HG03442 (cell line): ENCODE data around the gene HSPA1A.
"Not testable (repeated sequence)": the region's sequence is repeated elsewhere in the genome, so short reads cannot be mapped to it uniquely, and the experiment has no call there.

ENCODE experiments used
- ATAC-seq: cut with Tn5 transposase; IDR thresholded peaks from one replicate; pipeline ENCODE4 v1.9.1; 2021; ENCODE audit warnings: mild to moderate bottlenecking, moderate library complexity; ENCODE audit not compliant: unreplicated experiment

HSPA1A gene

GRCh38 chr6:31834367-31835250 lies 19.3 kb downstream of the HSPA1A start:
- peak; percentile 46 for ATAC-seq

- ATAC-seq = no peak
Measured at GRCh38 chr6:31836047-31836473, 20.7 kb downstream of the HSPA1A start.

GRCh38 chr6:31836474-31837368 lies 21.4 kb downstream of the HSPA1A start:
- no peak for ATAC-seq

GRCh38 chr6:31837369-31838113 lies 22.2 kb downstream of the HSPA1A start:
- no peak for ATAC-seq

GRCh38 chr6:31838114-31838553 lies 22.8 kb downstream of the HSPA1A start:
- not testable (repeated sequence) for ATAC-seq

- no peak for ATAC-seq
Measured at GRCh38 chr6:31838968-31839367, 23.6 kb downstream of the HSPA1A start.

GRCh38 chr6:31839779-31840126 lies 24.4 kb downstream of the HSPA1A start:
- not testable (repeated sequence) for ATAC-seq

GRCh38 chr6:31842053-31842452 lies 26.7 kb downstream of the HSPA1A start:
- ATAC-seq = no peak

- ATAC-seq = no peak
Measured at GRCh38 chr6:31844507-31844906, 29.2 kb downstream of the HSPA1A start.

- no peak for ATAC-seq
Measured at GRCh38 chr6:31847276-31847978, 32.1 kb downstream of the HSPA1A start.

GRCh38 chr6:31850765-31851484 lies 35.6 kb downstream of the HSPA1A start:
- no peak for ATAC-seq

- no peak for ATAC-seq
Measured at GRCh38 chr6:31851485-31851832, 36.1 kb downstream of the HSPA1A start.

GRCh38 chr6:31851980-31852718 lies 36.8 kb downstream of the HSPA1A start:
- ATAC-seq = not testable (repeated sequence)

- ATAC-seq = not testable (repeated sequence)
Measured at GRCh38 chr6:31857774-31858173, 42.4 kb downstream of the HSPA1A start.

GRCh38 chr6:31858707-31859106 lies 43.4 kb downstream of the HSPA1A start:
- no peak for ATAC-seq

- ATAC-seq = no peak
Measured at GRCh38 chr6:31859923-31860322, 44.6 kb downstream of the HSPA1A start.

GRCh38 chr6:31860349-31860748 lies 45.0 kb downstream of the HSPA1A start:
- ATAC-seq = no peak

GRCh38 chr6:31861150-31861549 lies 45.8 kb downstream of the HSPA1A start:
- ATAC-seq = no peak

- ATAC-seq = no peak
Measured at GRCh38 chr6:31861919-31862343, 46.6 kb downstream of the HSPA1A start.
